HL-60 (cell line): ENCODE data around the gene SRP19.

Experiments used
- DNase-seq, 2 experiments: peaks; one replicate each; pipeline ENCODE4 v3.0.0-alpha.2; 2010 to 2020; ENCODE audit warnings: low read depth in 1 of 2, low spot score in 1 of 2
- H3K27ac ChIP-seq: fragments of 250-450 bp; sonication (Bioruptor Pico); replicated peaks from 2 replicates; pipeline ENCODE4 v1.5.1; 2020; ENCODE audit warnings: mild to moderate bottlenecking, moderate library complexity
- H3K27me3 ChIP-seq: fragments of 250-450 bp; sonication (Bioruptor Pico); 2 replicates; pipeline ENCODE4 v1.5.1; 2021; ENCODE audit warnings: mild to moderate bottlenecking, moderate library complexity; ENCODE audit not compliant: insufficient read depth, poor library complexity, severe bottlenecking
- H3K4me3 ChIP-seq: replicated peaks from 2 replicates; pipeline ENCODE4 v1.5.1; 2011; ENCODE audit warnings: mild to moderate bottlenecking, control low read depth, low read length; ENCODE audit not compliant: insufficient read depth
- CTCF ChIP-seq: IDR thresholded peaks from one replicate; pipeline ENCODE4 v1.5.1; 2011; ENCODE audit warnings: low read length, control low read depth, inconsistent platforms; ENCODE audit not compliant: insufficient read depth
- GABPA ChIP-seq: IDR thresholded peaks from 2 replicates; pipeline ENCODE4 v1.6.1; 2012; ENCODE audit warnings: low read depth
- POLR2AphosphoS5 ChIP-seq: IDR thresholded peaks from 2 replicates; pipeline ENCODE4 v1.6.1; 2012; ENCODE audit warnings: low read depth
- REST ChIP-seq: IDR thresholded peaks from 2 replicates; pipeline ENCODE4 v1.6.1; 2012; ENCODE audit warnings: low read depth; ENCODE audit not compliant: insufficient replicate concordance
- SPI1 ChIP-seq: IDR thresholded peaks from 2 replicates; pipeline ENCODE4 v1.6.1; 2012; ENCODE audit warnings: low read depth, mild to moderate bottlenecking, borderline replicate concordance

Gene SRP19

GRCh38 chr5:112910529-112910928 is 49.4 kb downstream of the SRP19 start:
- H3K4me3 ChIP-seq: no peak overlapping the region
- no peaks in the 10 kb centered on the region for H3K27me3 ChIP-seq
- H3K27ac ChIP-seq: no peak overlapping the region
- no peak for TF ChIP-seq REST
- no peak for TF ChIP-seq SPI1
- no peak for TF ChIP-seq CTCF
- TF ChIP-seq GABPA: no peak
- no peak for TF ChIP-seq POLR2AphosphoS5
- DNase-seq: no peak

- TF ChIP-seq SPI1 (no peak), GABPA (no peak), POLR2AphosphoS5 (no peak), REST (no peak), CTCF (no peak)
- no peaks in the 10 kb centered on the region for H3K27me3 ChIP-seq
- H3K27ac ChIP-seq: no peak overlapping the region
- H3K4me3 ChIP-seq: no peak overlapping the region
- DNase-seq: no peak
These were observed 53.5 kb downstream of the SRP19 start for GRCh38 chr5:112914584-112914983.

- Histone ChIP-seq H3K27ac (no peak overlapping the region), H3K27me3 (no peaks in the 10 kb centered on the region), H3K4me3 (no peak overlapping the region)
- no peak for TF ChIP-seq GABPA
- no peak for TF ChIP-seq CTCF
- no peak for TF ChIP-seq POLR2AphosphoS5
- no peak for DNase-seq
These were observed 54.7 kb downstream of the SRP19 start for GRCh38 chr5:112915831-112916230.

GRCh38 chr5:112917453-112917995 is 56.4 kb downstream of the SRP19 start:
- TF ChIP-seq REST: no peak
- Histone ChIP-seq H3K27me3 (no peaks in the 10 kb centered on the region), H3K27ac (no peak overlapping the region), H3K4me3 (no peak overlapping the region)
- DNase-seq: no peak
